WERI-Rb-1 (cell line): ENCODE results near the gene ENAM.
"Not testable (repeated sequence)": the region's sequence is repeated elsewhere in the genome, so short reads cannot be mapped to it uniquely, and the experiment has no call there.

Source experiments
- DNase-seq: peaks from one replicate; pipeline ENCODE4 v3.0.0-alpha.2; 2020
- H3K27ac ChIP-seq: fragments of 250-450 bp; sonication (Bioruptor Pico); 2 replicates; pipeline ENCODE4 v1.5.1; 2020; ENCODE audit warnings: mild to moderate bottlenecking, moderate library complexity
- H3K27me3 ChIP-seq: fragments of 250-450 bp; sonication (Bioruptor Pico); 2 replicates; pipeline ENCODE4 v1.5.1; 2021; ENCODE audit warnings: mild to moderate bottlenecking, low read depth, moderate library complexity; ENCODE audit not compliant: insufficient read depth, severe bottlenecking
- H3K36me3 ChIP-seq: fragments of 250-450 bp; sonication (Bioruptor Pico); 2 replicates; pipeline ENCODE4 v1.5.1; 2020; ENCODE audit warnings: mild to moderate bottlenecking, moderate library complexity
- H3K4me3 ChIP-seq: 2 replicates; pipeline ENCODE4 v1.5.1; 2011; ENCODE audit warnings: low read depth, mild to moderate bottlenecking, control low read depth, low read length
- H3K9me3 ChIP-seq: fragments of 250-450 bp; sonication (Bioruptor Pico); 2 replicates; pipeline ENCODE4 v1.5.1; 2021; ENCODE audit warnings: mild to moderate bottlenecking, moderate library complexity; ENCODE audit not compliant: severe bottlenecking
- TF ChIP-seq, protein P1 (sequence below): IDR thresholded peaks from 2 replicates; pipeline ENCODE4 v1.5.1; 2011; ENCODE audit warnings: low read depth, mild to moderate bottlenecking, control low read depth, inconsistent platforms, low read length

The ENAM gene

DNA sequence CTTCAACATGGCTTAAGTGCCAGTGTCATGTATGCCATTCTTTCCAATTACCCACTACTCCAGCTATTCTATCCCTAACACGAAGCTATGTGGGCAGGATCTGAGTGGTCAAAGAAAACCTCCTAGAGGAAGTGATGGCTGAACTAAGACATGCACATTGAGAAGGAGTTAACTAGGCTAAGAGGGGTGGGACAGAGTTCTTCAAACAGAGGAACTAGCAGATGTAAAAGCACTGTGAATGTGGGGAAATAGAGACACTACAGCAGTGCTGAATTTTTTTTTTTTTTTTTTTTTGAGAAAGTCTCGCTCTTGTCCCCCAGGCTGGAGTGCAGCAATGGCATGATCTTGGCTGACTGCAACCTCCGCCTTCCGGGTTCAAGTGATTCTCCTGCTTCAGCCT is 31.6 kb downstream of the ENAM start:
- TF ChIP-seq, protein P1, sequence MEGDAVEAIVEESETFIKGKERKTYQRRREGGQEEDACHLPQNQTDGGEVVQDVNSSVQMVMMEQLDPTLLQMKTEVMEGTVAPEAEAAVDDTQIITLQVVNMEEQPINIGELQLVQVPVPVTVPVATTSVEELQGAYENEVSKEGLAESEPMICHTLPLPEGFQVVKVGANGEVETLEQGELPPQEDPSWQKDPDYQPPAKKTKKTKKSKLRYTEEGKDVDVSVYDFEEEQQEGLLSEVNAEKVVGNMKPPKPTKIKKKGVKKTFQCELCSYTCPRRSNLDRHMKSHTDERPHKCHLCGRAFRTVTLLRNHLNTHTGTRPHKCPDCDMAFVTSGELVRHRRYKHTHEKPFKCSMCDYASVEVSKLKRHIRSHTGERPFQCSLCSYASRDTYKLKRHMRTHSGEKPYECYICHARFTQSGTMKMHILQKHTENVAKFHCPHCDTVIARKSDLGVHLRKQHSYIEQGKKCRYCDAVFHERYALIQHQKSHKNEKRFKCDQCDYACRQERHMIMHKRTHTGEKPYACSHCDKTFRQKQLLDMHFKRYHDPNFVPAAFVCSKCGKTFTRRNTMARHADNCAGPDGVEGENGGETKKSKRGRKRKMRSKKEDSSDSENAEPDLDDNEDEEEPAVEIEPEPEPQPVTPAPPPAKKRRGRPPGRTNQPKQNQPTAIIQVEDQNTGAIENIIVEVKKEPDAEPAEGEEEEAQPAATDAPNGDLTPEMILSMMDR: no peak
- no peaks in the 10 kb centered on the region for H3K27me3 ChIP-seq
- H3K9me3 ChIP-seq: no peaks in the 10 kb centered on the region
- DNase-seq: no peak
- H3K4me3 ChIP-seq: no peak overlapping the region
- no peaks in the 10 kb centered on the region for H3K36me3 ChIP-seq
- no peak overlapping the region for H3K27ac ChIP-seq

DNA sequence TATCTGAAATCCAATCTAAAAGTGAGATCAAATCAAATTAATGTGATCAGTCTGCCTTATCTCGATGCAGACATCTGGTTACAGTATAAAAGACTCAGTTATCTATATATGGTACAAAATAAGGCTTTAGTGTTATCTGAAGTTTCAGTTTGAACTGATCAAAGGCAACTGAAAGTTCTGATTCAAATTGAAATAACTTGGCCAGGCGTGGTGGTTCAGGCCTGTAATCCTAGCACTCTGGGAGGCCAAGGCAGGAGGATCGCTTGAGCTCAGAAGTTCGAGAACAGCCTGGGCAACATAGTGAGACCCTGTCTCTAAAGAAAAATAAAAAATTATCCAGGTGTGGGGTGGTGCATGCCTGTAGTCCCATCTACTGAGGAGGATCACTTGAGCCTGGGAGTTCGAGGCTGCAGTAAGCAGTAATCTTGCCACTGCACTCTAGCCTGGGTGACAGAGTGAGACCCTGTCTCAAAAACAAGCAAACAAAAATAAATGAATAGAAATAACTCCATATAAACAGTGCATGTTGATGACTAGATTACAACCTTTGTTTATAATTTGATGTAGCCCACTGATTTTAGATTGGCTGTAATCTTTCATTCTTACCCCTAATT is 32.9 kb downstream of the ENAM start:
- H3K4me3 ChIP-seq: not testable (repeated sequence)

DNA sequence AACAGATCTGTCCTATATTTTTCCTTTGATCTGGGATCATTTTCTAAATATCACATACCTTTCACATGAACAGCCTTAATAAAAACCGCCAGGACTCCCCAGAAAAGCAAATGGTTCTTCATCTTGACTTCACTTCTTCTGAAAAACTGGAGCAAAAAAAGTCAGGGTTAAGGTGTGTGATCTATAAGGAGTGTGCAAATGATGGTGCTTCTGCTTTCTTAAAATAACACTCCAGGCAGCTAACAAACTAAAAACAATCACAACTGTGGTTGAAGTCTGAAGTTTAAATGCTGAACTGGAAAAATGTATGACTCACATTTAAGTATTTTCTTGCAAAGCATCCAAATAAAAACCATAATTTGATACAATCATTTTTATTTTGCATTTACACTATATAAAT is 37.8 kb downstream of the ENAM start, which contains the start of gene JCHAIN:
JCHAIN (minus strand) TSS at position 140 of the 400 bp plus-strand sequence; CDS start at position 122, 18 bp downstream.
- DNase-seq: no peak
- no peaks in the 10 kb centered on the region for H3K36me3 ChIP-seq
- no peak within 1 kb of the TSS for H3K27ac ChIP-seq
- TF ChIP-seq, protein P1: no peak
- H3K4me3 ChIP-seq: no peak within 1 kb of the TSS
- H3K9me3 ChIP-seq: no peaks in the 10 kb centered on the region
- no peaks in the 10 kb centered on the region for H3K27me3 ChIP-seq

More for the DNA sequence above, 32.9 kb downstream of the ENAM start:
- not testable (repeated sequence) for H3K9me3 ChIP-seq, H3K27ac ChIP-seq, DNase-seq, H3K27me3 ChIP-seq, H3K36me3 ChIP-seq

DNA sequence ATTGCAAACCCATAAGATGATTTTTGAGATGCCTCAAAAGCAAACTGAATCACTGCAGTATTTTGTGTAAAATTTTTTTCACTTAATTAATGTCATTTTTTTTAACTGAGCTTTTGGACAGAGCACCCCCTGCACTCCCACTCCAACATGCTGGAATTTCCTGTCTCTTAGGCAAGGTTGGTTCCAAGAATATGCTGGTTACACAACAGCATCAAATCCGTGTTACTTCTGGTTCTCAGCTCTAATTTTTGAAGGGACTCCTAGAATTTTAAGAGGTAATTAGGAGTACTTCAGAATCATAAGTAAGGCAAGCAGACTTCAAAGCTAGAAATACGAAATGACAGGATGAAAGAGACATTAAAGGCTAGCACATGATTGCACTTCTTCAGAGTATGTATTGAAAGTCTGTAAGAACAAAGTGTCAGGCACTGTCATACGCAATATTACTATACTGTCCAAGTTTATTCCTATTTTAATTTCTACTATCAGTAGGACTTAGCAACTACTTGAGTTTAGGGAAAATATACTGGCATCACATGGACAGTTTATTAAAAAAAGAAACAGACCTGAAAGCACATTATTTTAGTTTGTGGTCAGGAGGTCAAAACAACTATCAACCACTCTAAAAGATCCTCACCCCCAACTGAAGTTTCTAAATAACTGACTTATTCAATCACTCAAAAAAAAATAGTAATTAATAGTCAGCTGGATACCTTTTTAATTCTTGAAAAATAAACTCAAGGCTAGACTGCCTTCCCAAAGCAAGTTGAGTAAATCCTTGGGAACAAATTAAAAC is 39.4 kb downstream of the ENAM start:
- no peaks in the 10 kb centered on the region for H3K9me3 ChIP-seq
- no peak overlapping the region for H3K4me3 ChIP-seq
- TF ChIP-seq, protein P1: no peak
- H3K27ac ChIP-seq: no peak overlapping the region
- no peak for DNase-seq
- H3K36me3 ChIP-seq: no peaks in the 10 kb centered on the region
- H3K27me3 ChIP-seq: no peaks in the 10 kb centered on the region

DNA sequence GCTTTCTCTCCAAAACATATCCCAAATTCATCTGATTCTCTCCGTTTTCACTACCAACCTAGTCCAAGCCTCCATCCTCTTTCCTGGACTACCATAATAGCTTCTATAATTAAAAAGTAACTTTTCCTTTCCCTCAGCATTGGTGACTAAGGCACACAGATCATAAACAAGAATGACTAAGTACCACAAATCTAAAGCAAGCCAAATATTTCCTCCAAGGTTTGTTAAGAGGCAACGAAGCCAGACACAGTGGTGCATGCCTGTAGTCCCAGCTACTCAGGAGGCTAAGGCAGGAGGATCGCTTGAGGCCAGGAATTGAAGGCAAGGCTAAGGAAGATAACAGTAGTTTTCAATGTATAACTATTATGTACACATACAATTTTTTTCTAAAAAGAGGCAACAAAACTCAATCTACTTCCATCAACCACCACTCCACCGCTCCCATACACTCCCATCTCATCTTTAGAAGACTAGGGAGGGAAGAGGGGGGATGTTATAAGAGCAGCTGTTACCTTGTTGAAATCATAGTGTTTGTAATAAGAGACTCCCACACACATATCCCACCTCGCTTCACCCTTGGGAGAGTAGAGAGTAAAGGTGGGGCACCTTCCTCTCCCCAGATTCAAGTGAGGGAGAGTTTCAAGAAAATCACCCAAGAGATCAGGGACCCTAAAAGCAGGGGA is 41.9 kb downstream of the ENAM start:
- TF ChIP-seq, protein P1: no peak
- no peaks in the 10 kb centered on the region for H3K36me3 ChIP-seq
- no peaks in the 10 kb centered on the region for H3K27me3 ChIP-seq
- no peak overlapping the region for H3K27ac ChIP-seq
- no peaks in the 10 kb centered on the region for H3K9me3 ChIP-seq
- no peak overlapping the region for H3K4me3 ChIP-seq
- no peak for DNase-seq

DNA sequence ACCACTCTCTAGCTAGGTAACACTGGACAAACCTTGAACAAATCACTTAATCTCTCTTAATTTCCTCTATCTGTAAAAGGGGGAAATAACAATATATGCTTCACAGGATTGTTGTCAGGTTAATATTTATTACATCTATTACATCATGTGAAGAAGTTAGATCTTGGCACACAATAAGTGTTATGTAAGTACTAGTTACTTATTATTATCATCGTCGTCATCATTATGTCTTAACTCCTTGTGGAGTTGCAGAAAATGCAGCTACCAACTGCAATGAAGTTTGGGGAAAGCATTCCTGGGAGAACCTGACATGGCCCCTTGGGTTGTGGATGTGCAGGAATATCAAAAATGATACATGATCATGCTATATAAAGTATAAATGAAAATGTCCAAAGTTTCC is 42.5 kb downstream of the ENAM start:
- Histone ChIP-seq H3K4me3 (no peak overlapping the region), H3K36me3 (no peaks in the 10 kb centered on the region), H3K27ac (no peak overlapping the region), H3K27me3 (no peaks in the 10 kb centered on the region), H3K9me3 (no peaks in the 10 kb centered on the region)
- TF ChIP-seq, protein P1: no peak
- DNase-seq: no peak
